ENCODE data around the gene KCNIP2.
A peak's percentile ranks its signal among the peaks of the same experiment; 100 is the strongest.

The KCNIP2 gene

GRCh38 chr10:101843032-101844021 lies at the start of gene KCNIP2:
TSS of gene KCNIP2 (minus strand) at chr10:101843800. CDS start at chr10:101843568, 232 bp downstream.
- H3K4me3 ChIP-seq (ENCODE audit: low read depth, low read length) = peak within 1 kb of the TSS; percentile 35

GRCh38 chr10:101892782-101893391 lies 49.3 kb upstream of the KCNIP2 start:
- no peak overlapping the region for H3K4me3 ChIP-seq (ENCODE audit: low read depth, low read length)

- no peak overlapping the region for H3K4me3 ChIP-seq (ENCODE audit: low read depth, low read length)
These were observed 45.9 kb upstream of the KCNIP2 start for GRCh38 chr10:101889256-101890210.

- H3K4me3 ChIP-seq (ENCODE audit: low read depth, low read length) = no peak overlapping the region
These were observed 44.8 kb upstream of the KCNIP2 start for GRCh38 chr10:101888251-101888949.

DNA sequence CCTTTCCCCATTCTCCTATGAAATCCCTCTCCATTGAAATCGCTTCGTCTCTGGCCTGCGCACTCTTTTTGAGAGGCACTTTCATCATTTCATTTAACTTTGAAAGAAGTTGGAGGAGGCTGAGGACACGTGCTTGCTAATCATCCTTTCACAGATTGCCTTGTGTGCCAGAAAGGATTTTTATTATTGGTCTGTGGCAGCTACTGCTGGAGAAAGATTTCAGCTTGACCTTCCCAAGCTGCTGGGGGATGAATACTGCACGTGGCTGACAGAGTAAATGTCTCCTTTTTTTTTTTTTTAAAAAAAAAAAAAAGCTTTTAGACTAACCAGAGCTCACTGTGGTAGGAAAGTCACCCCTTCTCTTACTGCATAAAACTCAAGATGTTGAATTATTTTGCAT lies 44.2 kb upstream of the KCNIP2 start:
- no peak overlapping the region for H3K4me3 ChIP-seq (ENCODE audit: low read depth, low read length)

GRCh38 chr10:101886521-101887312 lies 43.1 kb upstream of the KCNIP2 start:
- no peak overlapping the region for H3K4me3 ChIP-seq (ENCODE audit: low read depth, low read length)

DNA sequence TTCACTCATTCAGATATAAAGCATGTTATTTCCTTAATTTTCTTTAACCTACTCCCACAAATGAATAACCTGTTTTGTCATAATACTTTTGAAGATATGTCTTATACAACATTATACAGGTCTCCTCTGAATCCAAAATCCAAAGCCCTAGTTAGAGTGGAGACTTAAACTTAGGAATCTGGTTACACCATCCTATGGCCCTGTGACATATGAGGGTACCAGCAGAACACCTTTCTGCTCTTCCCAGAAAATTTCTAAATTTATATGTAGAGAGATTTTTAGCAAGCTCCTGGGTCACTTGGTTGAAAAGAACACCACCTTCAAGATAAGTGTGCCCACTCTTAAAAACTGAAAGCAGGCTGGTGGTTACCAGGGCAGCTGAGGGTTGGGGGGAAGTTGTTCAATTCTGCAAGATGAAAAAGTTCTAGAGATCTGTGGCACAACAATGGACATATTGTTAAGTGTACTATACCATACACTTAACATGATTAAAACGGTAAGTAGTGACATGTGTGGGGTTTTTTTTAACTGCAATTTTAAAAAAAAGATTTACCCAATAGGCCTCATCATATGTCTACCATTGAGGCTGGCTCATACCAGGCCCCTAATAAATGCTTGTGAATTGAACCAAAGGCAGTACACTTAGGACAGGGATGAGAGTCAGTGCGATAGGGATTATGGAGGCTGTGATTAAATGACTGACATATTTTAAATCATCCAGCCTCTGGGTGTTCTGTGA lies 37.6 kb upstream of the KCNIP2 start:
- H3K4me3 ChIP-seq (ENCODE audit: low read depth, low read length) = no peak overlapping the region

- no peak overlapping the region for H3K4me3 ChIP-seq (ENCODE audit: low read depth, low read length)
These were observed 36.6 kb upstream of the KCNIP2 start for GRCh38 chr10:101880232-101880573.

DNA sequence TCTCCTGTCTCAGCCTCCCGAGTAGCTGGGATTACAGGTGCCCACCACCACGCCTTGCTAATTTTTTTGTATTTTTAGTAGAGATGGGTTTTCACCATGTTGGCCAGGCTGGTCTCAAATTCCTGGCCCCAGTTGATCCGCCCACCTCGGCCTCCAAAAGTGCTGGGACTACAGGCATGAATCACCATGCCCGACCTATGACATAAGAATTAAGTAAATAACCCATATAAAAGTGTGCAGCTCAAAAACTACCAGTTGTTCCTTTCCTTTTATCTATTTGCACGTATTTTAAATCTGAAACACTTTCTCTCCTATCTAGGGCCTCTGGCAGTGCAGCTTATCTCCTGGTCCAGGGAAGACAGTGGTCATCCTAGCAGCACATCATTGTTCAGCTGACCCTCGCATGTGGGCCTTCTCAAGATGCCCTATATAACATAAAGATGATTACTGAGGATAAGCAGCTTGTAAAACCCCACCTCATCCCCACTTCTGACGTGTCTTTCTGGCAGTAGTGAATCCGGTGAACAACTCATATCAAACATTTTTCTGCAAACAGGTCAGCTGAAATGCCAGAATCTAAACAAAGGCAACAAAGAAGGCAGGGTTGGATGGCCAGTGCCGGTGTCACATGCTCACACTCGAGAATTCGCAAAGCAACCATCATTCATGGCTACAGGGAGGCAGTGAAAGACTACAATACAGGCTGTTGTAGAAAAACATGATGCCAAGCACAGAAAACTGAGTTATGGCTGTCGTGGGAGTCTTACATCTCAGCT lies 36.0 kb upstream of the KCNIP2 start:
- H3K4me3 ChIP-seq (ENCODE audit: low read depth, low read length) = no peak overlapping the region

DNA sequence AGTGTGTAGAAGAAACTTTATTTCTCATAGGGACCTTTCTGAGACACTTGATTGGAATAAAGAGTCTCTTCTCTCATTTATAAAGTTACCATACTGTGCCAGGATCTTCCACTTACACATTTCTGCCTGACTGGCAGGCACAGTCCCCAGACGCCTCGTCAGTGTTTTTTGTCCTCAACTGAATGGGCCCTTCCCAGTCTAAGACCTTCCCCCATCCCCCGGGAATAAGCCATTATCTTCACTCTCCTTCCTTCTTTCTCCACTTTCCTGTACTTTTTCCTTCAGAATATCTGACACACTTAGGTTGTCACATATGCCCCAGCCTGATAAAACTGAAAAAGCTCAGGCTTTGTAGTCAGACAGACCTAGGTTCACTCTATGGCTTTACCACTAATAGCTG lies 35.3 kb upstream of the KCNIP2 start:
- no peak overlapping the region for H3K4me3 ChIP-seq (ENCODE audit: low read depth, low read length)

GRCh38 chr10:101875068-101875688 lies 31.6 kb upstream of the KCNIP2 start:
- H3K4me3 ChIP-seq (ENCODE audit: low read depth, low read length) = no peak overlapping the region

DNA sequence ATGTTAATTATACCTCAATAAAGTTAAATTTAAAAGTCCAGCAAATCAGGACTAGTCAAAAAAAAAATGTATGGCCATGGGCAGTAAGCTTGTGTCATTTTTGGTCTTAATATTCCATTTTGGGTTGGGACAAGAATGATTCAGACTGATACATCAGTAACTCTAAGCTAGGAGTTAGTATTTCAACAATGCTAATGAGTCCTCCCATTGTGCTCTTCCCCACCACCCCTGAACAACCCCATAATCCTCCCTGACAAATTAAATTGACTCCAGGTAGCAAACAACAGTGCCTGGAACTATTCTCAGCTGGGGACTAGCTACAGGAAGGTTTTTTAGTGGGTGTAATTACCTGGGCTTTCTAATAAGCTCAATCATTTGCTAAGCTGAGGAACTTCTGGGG lies 30.7 kb upstream of the KCNIP2 start:
- no peak overlapping the region for H3K4me3 ChIP-seq (ENCODE audit: low read depth, low read length)

- H3K4me3 ChIP-seq (ENCODE audit: low read depth, low read length) = no peak overlapping the region
These were observed 24.3 kb upstream of the KCNIP2 start for GRCh38 chr10:101867931-101868330.

DNA sequence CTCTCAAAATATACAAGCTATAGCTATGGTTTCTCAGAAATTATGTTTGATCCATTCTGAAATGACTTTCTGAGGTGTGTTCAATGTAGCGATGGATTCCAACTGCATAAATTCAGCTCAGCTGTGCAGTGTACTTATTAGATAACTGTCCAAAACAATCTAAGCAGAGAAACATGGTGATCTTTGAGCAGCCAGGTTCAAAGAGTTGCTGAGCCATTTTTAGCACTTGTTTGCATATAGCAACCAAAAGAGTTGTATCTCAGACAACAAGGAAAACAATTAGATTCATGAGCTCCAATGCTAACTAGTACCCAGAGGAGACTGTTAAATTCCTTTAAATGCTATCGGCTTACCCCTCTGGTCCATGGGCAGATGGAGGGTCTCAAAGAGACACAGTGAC lies 15.9 kb upstream of the KCNIP2 start:
- H3K4me3 ChIP-seq (ENCODE audit: low read depth, low read length) = no peak overlapping the region

GRCh38 chr10:101858723-101859500 lies 15.3 kb upstream of the KCNIP2 start:
- no peak overlapping the region for H3K4me3 ChIP-seq (ENCODE audit: low read depth, low read length)

DNA sequence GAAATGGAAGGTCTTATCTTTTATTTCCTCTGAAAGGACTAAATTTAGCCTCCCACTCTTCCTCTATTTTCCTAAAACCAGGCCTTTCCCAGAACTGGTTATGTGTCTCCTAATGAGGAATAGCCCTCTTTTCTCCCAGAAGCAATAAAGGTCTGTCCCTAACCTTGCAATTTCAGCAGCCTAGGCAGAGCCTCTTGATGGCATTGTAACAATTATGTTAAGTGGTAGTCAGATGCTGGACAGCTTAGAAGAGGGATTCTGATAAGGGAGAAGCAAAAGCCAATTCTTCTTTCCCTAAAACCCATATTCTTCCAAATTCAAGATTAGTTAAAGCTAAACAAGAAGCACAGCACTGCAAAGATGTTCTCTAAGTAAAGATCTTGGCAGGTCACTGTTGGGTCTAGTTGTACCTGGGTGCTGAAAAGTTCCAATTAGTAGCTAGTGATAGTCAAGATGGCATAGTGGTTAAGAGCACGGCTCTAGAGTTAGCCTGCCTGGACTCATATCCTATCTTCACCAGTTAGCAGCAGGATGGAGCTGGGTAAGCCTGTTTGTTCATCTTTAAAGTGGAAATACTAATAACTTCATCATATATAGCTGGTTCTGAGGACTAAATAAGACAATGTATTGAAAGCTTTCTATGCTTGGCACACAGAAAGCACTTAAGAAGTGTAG lies 14.3 kb upstream of the KCNIP2 start:
- H3K4me3 ChIP-seq (ENCODE audit: low read depth, low read length) = no peak overlapping the region

DNA sequence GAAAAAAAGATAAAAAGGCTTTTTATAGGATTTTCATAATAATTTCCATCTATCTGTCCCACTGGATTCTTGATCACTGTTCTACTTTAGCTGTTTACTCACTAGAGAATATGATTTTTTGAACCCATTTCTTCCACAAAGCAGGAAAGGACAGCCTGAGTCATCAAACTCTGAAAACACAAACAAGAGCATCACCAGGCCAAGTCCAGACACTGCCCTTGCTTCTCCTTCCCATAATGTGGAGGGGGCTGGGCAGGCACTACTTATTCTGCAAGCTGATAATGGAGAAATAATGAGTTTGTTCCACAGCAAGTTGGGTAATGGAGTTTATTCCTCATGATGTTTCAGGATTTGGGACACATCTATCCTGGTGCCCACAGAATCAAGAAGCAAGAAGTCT lies 13.0 kb upstream of the KCNIP2 start:
- no peak overlapping the region for H3K4me3 ChIP-seq (ENCODE audit: low read depth, low read length)

Measured in iPS-11a (cell line).